ENCODE data around the gene SCAPER. TPM values are rescaled to one million over a fixed set of nuclear protein-coding genes. Genes with fewer than 3 reads are reported as not detected.

SCAPER gene
- total RNA-seq, 1 experiment from 2014 or later, result 14.7 TPM

DNA sequence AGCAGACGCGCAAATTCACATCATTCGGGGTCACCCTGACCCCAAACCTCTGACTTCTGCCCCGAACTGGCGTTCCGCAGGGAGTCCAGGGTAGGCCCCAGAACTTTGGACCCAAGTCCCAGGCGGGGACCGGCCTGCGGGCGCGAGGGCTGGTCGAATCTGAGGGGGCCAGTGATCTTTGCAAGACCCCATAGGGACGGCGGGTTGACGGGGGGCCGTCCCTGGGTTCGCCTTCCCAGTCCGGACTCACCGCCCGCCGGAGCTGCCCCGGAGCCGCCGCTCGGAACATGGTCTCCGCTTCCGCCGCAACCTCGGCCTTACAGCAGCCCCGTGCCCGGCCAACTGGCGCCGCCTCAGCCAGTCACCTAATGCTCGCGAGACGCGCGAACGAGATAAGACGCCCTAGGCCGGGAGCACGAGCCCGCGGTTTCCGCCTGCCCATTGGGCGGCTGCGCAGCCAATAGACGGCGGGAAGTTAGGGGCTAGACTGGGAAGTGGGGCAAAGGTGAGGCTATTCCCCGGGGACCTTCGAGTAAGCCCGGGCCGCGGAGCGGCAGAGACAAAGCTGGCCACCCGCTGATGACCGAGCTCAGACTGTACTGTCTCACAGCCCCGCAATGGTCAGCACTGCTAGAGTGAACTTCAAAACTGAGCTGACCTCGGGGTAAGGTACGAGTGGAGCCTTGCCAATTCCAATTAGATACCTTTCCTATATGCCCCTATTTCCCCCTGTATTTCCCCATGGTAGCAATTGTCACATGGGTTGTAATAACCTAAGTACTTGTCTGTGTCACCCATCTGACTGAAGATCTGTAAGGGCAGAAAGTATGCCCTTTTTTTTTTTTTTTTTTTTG is 593.8 kb downstream of the SCAPER start, which contains the start of gene ETFA:
Gene ETFA (minus strand): TSS at position 370 of the 854 bp plus-strand sequence. CDS start 81 bp downstream, at position 289.
- Histone ChIP-seq H3K9me3 (ENCODE audit: control insufficient read depth in 1 of 2, insufficient read depth in 1 of 2, low read depth in 1 of 2, low read length in 2 of 2) (no peaks in the 10 kb centered on the region), H3K36me3 (ENCODE audit: control insufficient read depth in 1 of 2, insufficient read depth in 2 of 2, low read length in 2 of 2) (no peaks in the 10 kb centered on the region), H3K4me2 (ENCODE audit: low read length) (peak within 1 kb of the TSS; percentile 96), H2AFZ (ENCODE audit: low read depth, low read length, poor library complexity, severe bottlenecking) (peak within 1 kb of the TSS; percentile 99), H4K20me1 (ENCODE audit: insufficient read depth) (0 out of 2 replicates have a peak, but pooled peaks cover 3% of the 10 kb centered on the region), H3K4me1 (ENCODE audit: control insufficient read depth in 1 of 2, insufficient read depth in 2 of 2, low read length in 2 of 2) (peaks cover 15 to 33% of the 10 kb centered on the region in 2 experiments), H3K27me3 (ENCODE audit: insufficient read depth, low read length) (no peaks in the 10 kb centered on the region), H3K27ac (ENCODE audit: low read depth, low read length) (peak within 1 kb of the TSS; percentile 84), H3K9me2 (ENCODE audit: insufficient read depth) (no peaks in the 10 kb centered on the region), H3K79me2 (ENCODE audit: insufficient read depth, low read length) (peaks cover 49% of the 10 kb centered on the region), H3K9ac (ENCODE audit: low read length) (peak within 1 kb of the TSS; percentile 93), H3K4me3 (replicated peaks in 1 of 2; ENCODE audit: low read depth in 1 of 2, low read length in 2 of 2) (peak within 1 kb of the TSS; percentile 90 to 99)
- ATAC-seq (peak; percentile 100), DNase-seq (ENCODE audit: low read depth, low spot score) (peak; percentile 87)
- intact Hi-C loops (cut with micrococcal nuclease), result no loop called here
- TF ChIP-seq CBX3 (IDR thresholded peaks at IDR 0.05; ENCODE audit: low read depth), result no peak; the same call in 1 of the 2 replicates
- TF ChIP-seq, protein P1, sequence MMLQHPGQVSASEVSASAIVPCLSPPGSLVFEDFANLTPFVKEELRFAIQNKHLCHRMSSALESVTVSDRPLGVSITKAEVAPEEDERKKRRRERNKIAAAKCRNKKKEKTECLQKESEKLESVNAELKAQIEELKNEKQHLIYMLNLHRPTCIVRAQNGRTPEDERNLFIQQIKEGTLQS (IDR thresholded peaks at IDR 0.05), result no peak
- TF ChIP-seq, protein P2, sequence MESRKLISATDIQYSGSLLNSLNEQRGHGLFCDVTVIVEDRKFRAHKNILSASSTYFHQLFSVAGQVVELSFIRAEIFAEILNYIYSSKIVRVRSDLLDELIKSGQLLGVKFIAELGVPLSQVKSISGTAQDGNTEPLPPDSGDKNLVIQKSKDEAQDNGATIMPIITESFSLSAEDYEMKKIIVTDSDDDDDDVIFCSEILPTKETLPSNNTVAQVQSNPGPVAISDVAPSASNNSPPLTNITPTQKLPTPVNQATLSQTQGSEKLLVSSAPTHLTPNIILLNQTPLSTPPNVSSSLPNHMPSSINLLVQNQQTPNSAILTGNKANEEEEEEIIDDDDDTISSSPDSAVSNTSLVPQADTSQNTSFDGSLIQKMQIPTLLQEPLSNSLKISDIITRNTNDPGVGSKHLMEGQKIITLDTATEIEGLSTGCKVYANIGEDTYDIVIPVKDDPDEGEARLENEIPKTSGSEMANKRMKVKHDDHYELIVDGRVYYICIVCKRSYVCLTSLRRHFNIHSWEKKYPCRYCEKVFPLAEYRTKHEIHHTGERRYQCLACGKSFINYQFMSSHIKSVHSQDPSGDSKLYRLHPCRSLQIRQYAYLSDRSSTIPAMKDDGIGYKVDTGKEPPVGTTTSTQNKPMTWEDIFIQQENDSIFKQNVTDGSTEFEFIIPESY (IDR thresholded peaks at IDR 0.05; ENCODE audit: extremely low read depth, insufficient replicate concordance, low read length), result peak; percentile 97
- TF ChIP-seq YY1 (IDR thresholded peaks at IDR 0.05; ENCODE audit: extremely low read depth, insufficient replicate concordance, low read depth, low read length), result peak; percentile 49
- TF ChIP-seq RAD21 (IDR thresholded peaks at IDR 0.05; ENCODE audit: low read depth), result no peak
- TF ChIP-seq JUND (IDR thresholded peaks at IDR 0.05), result no peak
- no peak for TF ChIP-seq ZNF274 (IDR thresholded peaks at IDR 0.05; ENCODE audit: low read depth, low read length)
- peak; percentile 87 for TF ChIP-seq POLR2AphosphoS5 (IDR thresholded peaks at IDR 0.05; ENCODE audit: low read depth, low read length)
- peak; percentile 26 for TF ChIP-seq TCF7L2 (IDR thresholded peaks at IDR 0.05; ENCODE audit: borderline replicate concordance, extremely low read depth, insufficient read depth, insufficient read length)
- TF ChIP-seq, protein P3, sequence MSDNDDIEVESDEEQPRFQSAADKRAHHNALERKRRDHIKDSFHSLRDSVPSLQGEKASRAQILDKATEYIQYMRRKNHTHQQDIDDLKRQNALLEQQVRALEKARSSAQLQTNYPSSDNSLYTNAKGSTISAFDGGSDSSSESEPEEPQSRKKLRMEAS (IDR thresholded peaks at IDR 0.05), result peak; percentile 86
- TF ChIP-seq CEBPB (IDR thresholded peaks at IDR 0.05; ENCODE audit: low read depth), result no peak
- no peak for TF ChIP-seq ELF1 (IDR thresholded peaks at IDR 0.05; ENCODE audit: borderline replicate concordance, low read depth)
- TF ChIP-seq ZFX (IDR thresholded peaks at IDR 0.05), result peak; percentile 97
- TF ChIP-seq POLR2A (IDR thresholded peaks at IDR 0.05; ENCODE audit: borderline replicate concordance, extremely low read depth, insufficient read depth, insufficient read length), result peak; percentile 79
- CTCF ChIA-PET, result interaction anchor here (1.9 kb wide), 1 partner anchor 19 kb away, joined by 5 read pairs; no protein-coding TSS in a partner anchor
- RAD21 ChIA-PET (ENCODE audit: low non-redundant PET in 1 of 2, low total read pairs in 2 of 2, uncharacterized antibody in 2 of 2, unreplicated experiment in 2 of 2), result no interaction called here
- POLR2A ChIA-PET, result interaction anchor here (0.5 to 1.3 kb wide), 7 partner anchors 11 to 1091 kb away, joined by 3 to 5 read pairs (median 4); partner anchors contain the start of gene ISL2
- BruUV-seq (replicated peaks), result no TSS peak

Measured in HCT116 (cell line).